HEK293 (cell line): ENCODE data around the gene TRIM28.

ENCODE experiments used
- CTCF ChIA-PET: fragments of 350-600 bp; formaldehyde crosslinking; extraction: SDS; loops from one replicate; lab custom pipeline; 2021; ENCODE audit warnings: antibody characterized with exemption; lab: Yijun Ruan, JAX
- POLR2A ChIA-PET: fragments of 300-600 bp; formaldehyde crosslinking; extraction: SDS; loops from one replicate; lab custom pipeline; 2020; ENCODE audit warnings: antibody characterized with exemption, inconsistent platforms; lab: Yijun Ruan, JAX
- H3K27ac ChIP-seq: fragments of 200-500 bp; sonication (Bioruptor generic); 2 replicates; pipeline ENCODE4 v1.5.1; 2014; ENCODE audit warnings: low read depth, low read length, control low read depth, inconsistent platforms; ENCODE audit errors: extremely low read depth
- H3K36me3 ChIP-seq, 2 experiments: fragments of 200-500 bp in 1 of 2; sonication (Bioruptor generic) in 1 of 2; 1 replicate in 1 of 2; 2 replicates in 1 of 2; pipeline ENCODE4 v1.5.1; 2014 to 2017; ENCODE audit warnings: inconsistent platforms in 2 of 2, low read length in 2 of 2; ENCODE audit not compliant: control insufficient read depth in 2 of 2, insufficient read depth in 1 of 2
- H3K4me1 ChIP-seq: fragments of 200-500 bp; sonication (Bioruptor generic); 2 replicates; pipeline ENCODE4 v1.5.1; 2014; ENCODE audit warnings: mild to moderate bottlenecking, low read length, inconsistent platforms; ENCODE audit not compliant: control insufficient read depth, insufficient read depth
- H3K4me3 ChIP-seq: 2 replicates; pipeline ENCODE4 v1.5.1; 2011; ENCODE audit warnings: low read depth, mild to moderate bottlenecking, control low read depth, low read length, moderate library complexity
- H3K9me3 ChIP-seq: fragments of 200-500 bp; sonication (Bioruptor generic); 2 replicates; pipeline ENCODE4 v1.5.1; 2014; ENCODE audit warnings: low read depth, low read length, inconsistent platforms; ENCODE audit not compliant: control insufficient read depth, insufficient read depth
- KLF1 ChIP-seq: fragments of 450-650 bp; formaldehyde crosslinking; IDR thresholded peaks from 2 replicates; pipeline ENCODE4 v1.5.1; 2016; ENCODE audit warnings: missing biosample characterization, missing genetic modification characterization
- KLF10 ChIP-seq: fragments of 450-650 bp; IDR thresholded peaks from 2 replicates; pipeline ENCODE4 v1.5.1; 2018; ENCODE audit warnings: missing biosample characterization, mild to moderate bottlenecking, missing genetic modification characterization
- KLF9 ChIP-seq: fragments of 450-650 bp; formaldehyde crosslinking; IDR thresholded peaks from 2 replicates; pipeline ENCODE4 v1.5.1; 2016; ENCODE audit warnings: missing biosample characterization, missing genetic modification characterization, low read depth
- SCRT2 ChIP-seq: fragments of 450-650 bp; formaldehyde crosslinking; IDR thresholded peaks from 2 replicates; pipeline ENCODE4 v1.5.1; 2016; ENCODE audit warnings: missing biosample characterization, missing genetic modification characterization
- SP2 ChIP-seq: fragments of 450-650 bp; formaldehyde crosslinking; IDR thresholded peaks from 2 replicates; pipeline ENCODE4 v1.5.1; 2016; ENCODE audit warnings: missing biosample characterization, missing genetic modification characterization
- SP7 ChIP-seq: fragments of 450-650 bp; formaldehyde crosslinking; IDR thresholded peaks from 2 replicates; pipeline ENCODE4 v1.5.1; 2016; ENCODE audit warnings: missing biosample characterization, missing genetic modification characterization
- ZNF19 ChIP-seq: fragments of 450-650 bp; formaldehyde crosslinking; IDR thresholded peaks from 2 replicates; pipeline ENCODE4; 2016; ENCODE audit warnings: missing biosample characterization, missing genetic modification characterization, low read depth
- ZNF335 ChIP-seq: fragments of 450-650 bp; formaldehyde crosslinking; conservative IDR thresholded peaks from 2 replicates; pipeline ENCODE4 v1.5.1; 2016; ENCODE audit warnings: missing biosample characterization, missing genetic modification characterization
- ZNF521 ChIP-seq: fragments of 450-650 bp; formaldehyde crosslinking; IDR thresholded peaks from 2 replicates; pipeline ENCODE4 v1.5.1; 2017; ENCODE audit warnings: missing biosample characterization, mild to moderate bottlenecking, missing genetic modification characterization
- ZNF560 ChIP-seq: fragments of 450-650 bp; formaldehyde crosslinking; IDR thresholded peaks from 2 replicates; pipeline ENCODE4 v1.5.1; 2017; ENCODE audit warnings: missing biosample characterization, missing genetic modification characterization, borderline replicate concordance
- ZNF585B ChIP-seq: fragments of 450-650 bp; formaldehyde crosslinking; IDR thresholded peaks from 2 replicates; pipeline ENCODE4 v1.5.1; 2016; ENCODE audit warnings: missing biosample characterization, missing genetic modification characterization
- ZNF600 ChIP-seq: fragments of 450-650 bp; formaldehyde crosslinking; IDR thresholded peaks from 2 replicates; pipeline ENCODE4 v1.5.1; 2016; ENCODE audit warnings: missing biosample characterization, missing genetic modification characterization
- ZNF624 ChIP-seq: fragments of 450-650 bp; formaldehyde crosslinking; IDR thresholded peaks from 2 replicates; pipeline ENCODE4 v1.5.1; 2017; ENCODE audit warnings: missing biosample characterization, missing genetic modification characterization
- ZNF664 ChIP-seq: fragments of 450-650 bp; formaldehyde crosslinking; IDR thresholded peaks from 2 replicates; pipeline ENCODE4 v1.5.1; 2016; ENCODE audit warnings: missing biosample characterization, missing genetic modification characterization
- ZNF701 ChIP-seq: fragments of 450-650 bp; formaldehyde crosslinking; IDR thresholded peaks from 2 replicates; pipeline ENCODE4 v1.5.1; 2016; ENCODE audit warnings: missing biosample characterization, missing genetic modification characterization
- ZNF76 ChIP-seq: fragments of 450-650 bp; formaldehyde crosslinking; IDR thresholded peaks from 2 replicates; pipeline ENCODE4; 2016; ENCODE audit warnings: low read depth, missing biosample characterization, missing genetic modification characterization, borderline replicate concordance
- ZNF768 ChIP-seq: fragments of 450-650 bp; formaldehyde crosslinking; IDR thresholded peaks from 2 replicates; pipeline ENCODE4 v1.5.1; 2018; ENCODE audit warnings: missing biosample characterization, mild to moderate bottlenecking, missing genetic modification characterization
- TF ChIP-seq, protein P1 (sequence below): sonication (generic); formaldehyde crosslinking; IDR thresholded peaks from 2 replicates; pipeline ENCODE4 v1.8.1; 2022; ENCODE audit warnings: mild to moderate bottlenecking, moderate library complexity, missing genetic modification reagents

The TRIM28 gene

DNA sequence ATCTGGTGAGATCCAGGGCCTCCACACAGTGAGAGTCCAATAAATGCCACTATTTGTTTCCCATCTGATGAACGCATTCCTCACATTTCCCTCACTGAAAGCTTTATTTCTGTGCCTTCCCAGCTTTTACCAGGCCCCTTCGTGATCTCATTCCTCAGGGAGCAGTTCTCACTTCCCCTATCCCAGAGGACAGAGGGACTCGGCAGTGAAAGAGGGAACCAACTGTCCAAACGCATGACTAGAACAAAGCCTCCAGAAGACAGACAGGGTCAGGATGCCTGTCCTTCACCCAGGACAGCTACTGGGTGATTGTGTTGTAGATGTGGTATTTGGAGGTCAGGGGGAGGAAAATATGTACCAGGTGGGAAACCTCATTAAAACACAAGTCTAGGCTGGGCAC is 22.2 kb upstream of the TRIM28 start:
- H3K9me3 ChIP-seq, result no peaks in the 10 kb centered on the region
- peaks cover 10% of the 10 kb centered on the region for H3K4me1 ChIP-seq
- H3K36me3 ChIP-seq, result peaks cover 0 to 8% of the 10 kb centered on the region in 2 experiments; a peak in 1 of 3 replicates
- ChIA-PET POLR2A (interaction anchor here (0.6 to 4.6 kb wide), 7 partner anchors 22 to 127 kb away, joined by 3 to 107 read pairs (median 3); partner anchors contain the start of genes CHMP2A and TRIM28), CTCF (interaction anchor here (0.6 to 3.4 kb wide), 6 partner anchors 22 to 293 kb away, joined by 3 to 25 read pairs (median 12); partner anchors contain the start of genes CHMP2A, TRIM28 and ZNF544)
- no peak overlapping the region for H3K27ac ChIP-seq
- no peak overlapping the region for H3K4me3 ChIP-seq
- TF ChIP-seq KLF9 (tag by site-specific recombination), result no peak
- TF ChIP-seq, all 188 proteins: peak for 0

DNA sequence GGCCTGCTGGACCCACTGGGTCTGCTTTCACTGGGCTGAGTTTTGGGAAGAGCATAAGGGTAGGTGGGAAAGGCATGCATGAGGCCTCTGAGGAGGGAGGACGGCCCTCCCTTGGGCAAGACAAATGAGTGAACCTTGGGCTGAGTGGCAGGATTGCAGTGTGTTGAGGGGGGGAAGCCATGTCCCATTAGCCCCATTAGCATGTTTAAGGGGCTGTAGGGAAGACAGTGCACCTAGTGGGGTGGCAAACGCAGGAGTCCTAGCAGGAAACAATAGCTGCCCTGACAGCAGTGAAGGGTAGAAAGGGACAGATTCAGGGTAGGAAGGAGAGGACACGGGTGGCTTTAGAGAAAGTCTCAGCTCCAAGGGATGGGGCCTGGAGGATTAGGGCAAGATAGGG is 21.2 kb upstream of the TRIM28 start:
- Histone ChIP-seq H3K36me3 (no peaks in the 10 kb centered on the region), H3K9me3 (no peaks in the 10 kb centered on the region), H3K27ac (no peak overlapping the region), H3K4me1 (peaks cover 10% of the 10 kb centered on the region), H3K4me3 (no peak overlapping the region)
- TF ChIP-seq SP2 (tag by site-specific recombination) (no peak), KLF1 (tag by site-specific recombination) (no peak), KLF10 (tag by site-specific recombination) (no peak), ZNF701 (tag by site-specific recombination) (no peak), ZNF335 (tag by site-specific recombination) (no peak), ZNF585B (tag by site-specific recombination) (no peak), ZNF624 (tag by site-specific recombination) (no peak), ZNF600 (tag by site-specific recombination) (no peak), ZNF76 (no peak), ZNF521 (no peak), SCRT2 (tag by site-specific recombination) (no peak), SP7 (tag by site-specific recombination) (no peak), ZNF19 (tag by site-specific recombination) (no peak), ZNF768 (tag by site-specific recombination) (no peak), ZNF560 (tag by site-specific recombination) (no peak)
- TF ChIP-seq, protein P1, sequence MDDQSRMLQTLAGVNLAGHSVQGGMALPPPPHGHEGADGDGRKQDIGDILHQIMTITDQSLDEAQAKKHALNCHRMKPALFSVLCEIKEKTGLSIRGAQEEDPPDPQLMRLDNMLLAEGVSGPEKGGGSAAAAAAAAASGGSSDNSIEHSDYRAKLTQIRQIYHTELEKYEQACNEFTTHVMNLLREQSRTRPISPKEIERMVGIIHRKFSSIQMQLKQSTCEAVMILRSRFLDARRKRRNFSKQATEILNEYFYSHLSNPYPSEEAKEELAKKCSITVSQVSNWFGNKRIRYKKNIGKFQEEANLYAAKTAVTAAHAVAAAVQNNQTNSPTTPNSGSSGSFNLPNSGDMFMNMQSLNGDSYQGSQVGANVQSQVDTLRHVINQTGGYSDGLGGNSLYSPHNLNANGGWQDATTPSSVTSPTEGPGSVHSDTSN, result no peak
- ChIA-PET POLR2A (interaction anchor here (4.6 kb wide), 1 partner anchor 21 kb away, joined by 107 read pairs; the partner anchor contains the start of gene TRIM28), CTCF (interaction anchor here (0.6 to 0.7 kb wide), 2 partner anchors 25 to 780 kb away, joined by 3 to 5 read pairs; no protein-coding TSS in a partner anchor)

DNA sequence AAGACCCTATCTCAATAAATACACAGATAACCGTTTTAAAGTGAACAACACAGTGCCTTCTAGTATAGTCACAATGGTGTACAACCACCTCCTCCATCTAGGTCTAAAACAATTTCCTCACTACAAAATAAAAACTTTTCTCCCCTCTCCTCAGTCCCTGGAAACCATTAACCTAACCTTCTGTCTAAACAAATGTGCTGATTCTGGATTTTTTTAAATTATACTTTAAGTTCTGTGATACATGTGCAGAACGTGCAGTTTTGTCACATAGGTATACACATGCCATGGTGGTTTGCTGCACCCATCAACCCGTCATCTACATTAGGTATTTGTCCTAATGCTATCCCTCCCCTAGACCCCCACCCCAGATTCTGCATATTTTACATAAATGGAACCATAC is 14.5 kb upstream of the TRIM28 start:
- POLR2A ChIA-PET, result no interaction called here

More for the DNA sequence above, 14.5 kb upstream of the TRIM28 start:
- H3K27ac ChIP-seq, result no peak overlapping the region
- H3K4me3 ChIP-seq, result no peak overlapping the region
- H3K4me1 ChIP-seq, result no peaks in the 10 kb centered on the region
- no peaks in the 10 kb centered on the region for H3K36me3 ChIP-seq
- CTCF ChIA-PET, result interaction anchor here (0.6 kb wide), 1 partner anchor 11 kb away, joined by 3 read pairs; no protein-coding TSS in a partner anchor
- H3K9me3 ChIP-seq, result no peaks in the 10 kb centered on the region
- TF ChIP-seq ZNF664, result no peak
